GM18870 (cell line): ENCODE data around the gene SATB1.

Experiments
- ATAC-seq: cut with Tn5 transposase; IDR thresholded peaks from one replicate; pipeline ENCODE4 v1.9.1; 2021; ENCODE audit warnings: moderate library complexity; ENCODE audit not compliant: unreplicated experiment

Gene SATB1

GRCh38 chr3:18432752-18433151 is 7.6 kb upstream of the SATB1 start:
- no peak for ATAC-seq

GRCh38 chr3:18431266-18431665 is 6.1 kb upstream of the SATB1 start:
- ATAC-seq: no peak

DNA sequence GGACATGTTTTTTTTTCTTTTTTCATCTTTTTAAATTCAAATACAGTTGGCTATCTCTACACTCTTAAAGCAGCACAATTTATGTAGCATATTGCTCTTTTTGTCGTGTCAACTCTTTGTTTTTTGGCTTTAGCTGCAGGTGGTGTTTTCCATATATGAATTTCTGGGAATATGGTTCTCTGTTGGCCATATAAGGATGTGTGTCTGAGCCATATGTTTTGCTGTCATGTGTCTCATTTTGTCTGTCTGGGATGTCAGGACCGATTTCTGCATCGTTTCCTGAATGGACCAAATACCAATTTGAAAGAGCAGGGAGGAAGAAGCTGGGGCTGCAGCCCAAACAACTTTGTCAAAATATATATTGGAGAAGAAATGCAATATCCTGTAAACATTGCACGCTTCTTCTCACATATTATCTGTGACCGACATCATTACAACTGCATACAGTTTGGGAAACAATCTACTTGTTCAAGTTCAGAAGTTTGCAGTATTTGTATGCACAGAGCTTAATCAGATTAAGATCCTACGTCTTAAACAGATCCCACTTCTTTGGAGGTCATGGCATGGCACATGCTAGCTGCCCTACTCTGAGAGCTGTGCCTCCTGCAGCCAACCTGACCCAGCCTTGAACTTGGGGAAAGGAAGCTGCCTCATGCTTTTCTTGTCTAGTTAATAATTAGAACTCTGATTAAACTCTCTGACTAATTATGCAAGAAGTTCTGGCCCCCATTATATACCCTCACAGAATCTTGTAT is 4.0 kb upstream of the SATB1 start:
- ATAC-seq: no peak

- ATAC-seq: no peak
These were observed 2.9 kb upstream of the SATB1 start for GRCh38 chr3:18428036-18428435.

- no peak for ATAC-seq
These were observed 1.6 kb upstream of the SATB1 start for GRCh38 chr3:18426597-18427193.

DNA sequence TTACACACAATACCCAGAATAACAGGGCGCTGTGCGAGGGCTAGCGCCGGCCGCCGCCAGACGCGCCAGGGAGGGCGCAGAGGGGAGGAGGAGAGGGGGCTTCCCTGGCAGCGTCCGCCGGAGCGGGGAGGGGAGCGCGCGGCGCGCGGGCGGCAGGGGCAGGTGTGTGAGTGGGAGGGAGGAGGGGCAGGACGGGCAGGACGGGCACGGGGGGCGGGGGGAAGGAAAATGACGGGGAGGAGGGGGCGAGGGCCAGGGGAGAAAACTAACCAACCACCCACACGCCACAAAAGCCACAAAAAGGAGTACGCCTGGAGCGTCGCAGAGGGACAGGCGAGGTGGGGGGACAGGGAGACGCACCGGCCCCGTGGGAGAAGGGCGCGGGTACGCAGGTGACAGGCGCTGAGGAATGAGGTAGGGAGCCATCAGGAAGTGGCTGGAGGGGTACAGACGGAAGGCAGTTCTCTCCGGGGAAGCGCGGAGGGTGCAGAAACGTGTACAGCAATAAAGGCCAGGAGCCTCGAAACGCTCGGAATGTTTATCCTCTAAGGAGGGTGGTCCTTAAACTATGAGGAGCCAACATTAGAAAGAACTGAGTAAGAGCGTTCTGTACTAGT is 610 bp upstream of the SATB1 start:
- no peak for ATAC-seq

- no peak for ATAC-seq
These were observed 868 bp downstream of the SATB1 start for GRCh38 chr3:18424213-18424728.

DNA sequence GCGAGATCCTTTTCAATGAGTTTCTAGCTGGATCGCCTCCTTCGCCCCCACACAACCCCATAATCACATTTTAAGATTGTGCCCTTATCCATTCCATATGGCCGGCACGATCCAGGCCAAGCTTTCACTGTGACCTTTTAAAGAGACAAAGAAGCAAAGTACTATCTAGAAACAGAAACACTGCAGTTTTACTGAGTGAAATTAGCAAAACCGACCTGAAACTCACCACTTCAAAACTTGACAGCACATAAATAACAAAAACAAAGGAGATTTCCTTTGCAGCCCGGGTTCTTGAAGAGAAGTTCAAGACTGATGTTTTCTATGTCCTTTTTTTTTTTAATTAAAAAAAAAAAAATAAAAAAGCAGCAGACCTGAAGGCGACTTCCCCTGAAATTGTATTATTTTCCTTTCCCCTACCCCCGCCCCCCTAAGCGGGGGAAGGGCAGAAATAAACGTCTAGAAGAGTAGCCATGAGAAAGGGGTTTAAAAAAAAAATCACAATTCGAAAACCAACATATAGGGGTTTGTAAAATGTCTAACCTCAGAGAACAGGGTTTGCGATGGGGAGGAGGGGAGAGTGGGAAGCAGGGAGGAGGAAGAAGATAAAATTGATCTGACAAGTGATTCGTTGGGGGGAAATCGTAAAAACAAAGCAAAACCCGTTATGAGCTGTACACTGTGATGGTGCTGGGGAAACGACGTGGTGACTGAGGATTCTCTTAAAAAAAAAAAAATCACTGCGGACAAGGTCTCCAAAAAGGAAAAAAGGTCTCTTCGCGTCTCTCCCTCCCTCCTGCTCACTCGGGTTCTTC is 1.5 kb downstream of the SATB1 start:
- peak; percentile 94 for ATAC-seq

GRCh38 chr3:18422972-18423371 is 2.2 kb downstream of the SATB1 start:
- no peak for ATAC-seq

DNA sequence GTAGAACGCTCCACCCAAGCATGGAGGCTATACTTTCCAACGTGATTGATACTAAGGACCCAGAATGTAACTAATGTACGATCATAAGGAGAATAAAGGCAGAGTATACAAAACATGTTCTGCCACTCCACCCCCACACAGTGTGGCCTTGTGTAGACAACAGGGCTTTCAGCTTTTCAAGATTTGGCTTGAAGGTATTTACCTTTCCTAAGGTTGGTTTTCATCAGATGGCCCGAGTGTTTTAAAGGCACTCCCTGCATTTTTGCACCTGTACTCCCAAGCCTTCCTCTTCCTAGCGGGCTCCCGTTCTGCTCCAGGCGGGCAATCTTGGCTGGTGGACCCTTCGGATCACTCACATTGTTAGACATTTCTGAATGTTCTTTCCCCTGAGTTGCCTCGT is 4.6 kb downstream of the SATB1 start:
- ATAC-seq: no peak

DNA sequence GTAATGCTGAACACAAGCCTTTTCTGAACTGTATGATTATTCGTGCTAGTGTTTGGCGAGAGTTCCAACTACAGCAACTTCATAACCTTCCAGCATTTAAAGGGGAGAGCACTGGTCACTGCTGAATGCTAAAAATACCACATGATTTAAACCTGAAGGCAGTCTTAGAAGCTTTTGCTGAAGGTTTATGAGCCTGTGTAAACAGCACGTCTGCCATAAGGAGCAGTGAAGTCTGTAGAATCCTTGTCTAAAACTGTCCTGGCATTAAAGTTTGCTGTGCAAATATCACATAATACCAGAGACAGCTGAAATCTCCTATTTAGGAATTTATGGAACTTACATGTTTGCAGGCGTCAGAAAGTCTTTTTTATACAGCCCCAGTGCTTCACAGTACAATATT is 5.9 kb downstream of the SATB1 start:
- no peak for ATAC-seq

- no peak for ATAC-seq
These were observed 7.1 kb downstream of the SATB1 start for GRCh38 chr3:18417904-18418572.

GRCh38 chr3:18416332-18416731 is 8.8 kb downstream of the SATB1 start:
- no peak for ATAC-seq

DNA sequence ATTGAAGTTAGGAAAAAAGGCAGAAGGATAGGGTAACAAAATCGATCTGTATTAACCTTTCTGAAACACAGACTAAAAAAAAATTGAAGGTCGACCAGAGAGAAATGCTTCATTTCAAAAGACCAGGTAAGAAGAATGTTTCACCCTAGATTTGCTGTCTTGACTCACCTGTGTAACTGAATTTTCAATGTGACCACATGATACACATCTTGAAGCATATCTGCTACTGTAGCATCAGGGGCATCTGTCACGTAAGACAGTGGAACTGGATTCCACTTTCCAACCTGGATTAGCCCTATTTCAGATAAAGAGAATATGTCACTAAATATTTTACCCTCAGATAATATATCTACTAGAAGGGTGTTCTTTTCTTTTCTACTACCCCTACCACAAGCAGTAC is 9.3 kb downstream of the SATB1 start:
- ATAC-seq: no peak

DNA sequence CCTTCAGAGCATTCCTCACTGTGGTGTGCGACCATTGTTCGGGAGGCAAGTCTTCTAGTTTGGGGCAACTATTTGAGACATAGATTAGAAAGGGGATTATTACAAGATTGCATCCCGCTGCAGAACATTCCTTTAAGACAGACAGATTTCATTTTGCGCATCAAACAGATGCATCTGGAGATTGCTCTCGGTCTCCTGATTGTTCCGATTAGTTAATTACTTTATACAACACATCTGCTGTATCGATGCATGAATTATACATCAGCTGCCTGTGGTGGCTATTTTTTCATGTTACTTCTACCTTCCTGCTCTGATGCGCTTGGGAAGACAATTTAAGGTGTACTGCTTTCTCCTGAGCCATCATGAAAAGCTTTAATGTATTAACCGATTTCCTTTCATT is 10.0 kb downstream of the SATB1 start:
- ATAC-seq: no peak

DNA sequence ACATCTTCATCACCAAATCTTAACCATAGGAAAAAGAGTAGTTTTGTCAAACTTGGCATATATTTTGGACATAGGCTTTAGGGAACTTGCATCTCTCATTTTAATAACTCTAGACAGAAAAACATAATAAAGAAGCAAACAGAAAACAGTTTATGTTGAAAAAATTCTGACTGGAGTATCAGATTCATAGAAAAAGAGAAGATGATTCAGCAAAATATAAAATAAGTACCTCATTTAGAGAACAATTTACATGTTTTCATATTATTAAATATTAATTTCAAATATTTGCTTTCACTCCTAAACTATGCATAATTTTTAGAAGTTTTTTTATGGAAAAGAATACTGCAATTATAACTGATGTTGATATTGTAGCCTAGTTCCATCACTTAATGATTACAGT is 12.5 kb downstream of the SATB1 start:
- no peak for ATAC-seq

DNA sequence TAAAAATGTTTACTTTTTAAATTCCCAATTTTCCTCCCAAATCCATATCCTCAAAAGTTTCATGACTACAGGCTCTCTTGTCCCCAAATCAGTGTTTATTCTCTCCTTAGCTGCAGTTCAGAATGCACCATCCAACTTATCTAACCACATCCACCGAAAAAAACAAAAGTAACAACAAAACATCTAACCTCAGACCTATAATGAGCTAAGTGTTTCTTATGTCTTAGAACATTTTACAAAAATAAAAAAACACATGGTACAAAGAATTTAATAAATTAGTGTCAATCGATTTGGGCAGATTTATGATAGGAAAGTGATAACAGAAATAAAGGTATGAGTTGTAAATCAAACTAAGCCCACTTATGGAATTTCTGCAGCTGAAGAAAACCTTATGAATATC is 13.6 kb downstream of the SATB1 start:
- no peak for ATAC-seq

- ATAC-seq: no peak
These were observed 14.9 kb downstream of the SATB1 start for GRCh38 chr3:18410205-18410604.

GRCh38 chr3:18409266-18409665 is 15.9 kb downstream of the SATB1 start:
- no peak for ATAC-seq

GRCh38 chr3:18405141-18405540 is 20.0 kb downstream of the SATB1 start:
- ATAC-seq: no peak

- no peak for ATAC-seq
These were observed 22.1 kb downstream of the SATB1 start for GRCh38 chr3:18403061-18403460.
